ENCODE measurements around the gene SEPSECS.

The SEPSECS gene

DNA sequence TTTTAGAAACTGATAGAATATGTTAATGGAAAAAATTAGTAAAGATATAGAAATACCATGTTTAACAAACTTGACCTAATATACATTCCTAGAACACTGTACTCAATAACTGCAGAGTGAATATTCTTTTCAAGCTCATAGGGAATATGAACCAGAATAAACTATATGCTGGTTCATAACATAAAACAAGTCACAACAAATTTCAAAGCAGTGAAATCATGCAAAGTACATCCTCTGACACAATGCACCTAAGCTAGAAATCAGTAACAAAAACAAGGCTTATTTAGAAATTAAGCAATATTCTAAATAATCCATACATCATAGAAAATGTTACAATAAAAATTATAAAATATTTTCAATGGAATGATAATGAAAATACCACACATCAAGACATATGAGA, 9.2 kb upstream of the SEPSECS start:
- Mint-ChIP-seq H3K4me3 (no peak overlapping the region), H3K36me3 (ENCODE audit: low read depth) (peaks cover 50% of the 10 kb centered on the region), H3K27ac (no peak overlapping the region), H3K4me1 (ENCODE audit: low read depth) (peaks cover 21% of the 10 kb centered on the region), H3K27me3 (no peaks in the 10 kb centered on the region), H3K9me3 (no peaks in the 10 kb centered on the region)
- intact Hi-C loops (cut with micrococcal nuclease), result loop anchor here (10.0 kb wide), 1 partner anchor 585 kb away; the partner anchor contains the start of gene DHX15

DNA sequence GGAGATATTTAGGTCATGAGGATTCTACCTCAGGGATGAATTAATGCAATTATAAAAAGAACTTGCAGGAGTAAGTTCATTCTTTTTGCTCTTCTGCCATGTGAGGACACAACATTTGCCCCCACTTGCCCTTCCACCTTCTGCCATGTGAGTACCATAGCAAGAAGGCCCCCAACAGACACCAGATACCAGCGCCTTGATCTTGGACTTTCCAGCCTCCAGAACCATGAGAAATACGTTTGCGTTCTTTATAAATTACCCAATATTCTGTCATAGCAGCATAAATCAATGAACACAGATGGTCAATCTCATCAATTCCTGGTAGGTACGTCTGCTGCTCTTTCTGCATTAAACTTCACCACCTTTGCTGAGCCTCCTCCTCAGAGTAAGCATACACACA, 5.7 kb upstream of the SEPSECS start:
- no peaks in the 10 kb centered on the region for H3K27me3 Mint-ChIP-seq
- peaks cover 25% of the 10 kb centered on the region for H3K4me1 Mint-ChIP-seq (ENCODE audit: low read depth)
- no peaks in the 10 kb centered on the region for H3K9me3 Mint-ChIP-seq
- intact Hi-C loops (cut with micrococcal nuclease), result loop anchor here (10.0 kb wide), 1 partner anchor 581 kb away; the partner anchor contains the start of gene DHX15
- H3K4me3 Mint-ChIP-seq, result no peak overlapping the region
- H3K27ac Mint-ChIP-seq, result no peak overlapping the region
- H3K36me3 Mint-ChIP-seq (ENCODE audit: low read depth), result peaks cover 52% of the 10 kb centered on the region

DNA sequence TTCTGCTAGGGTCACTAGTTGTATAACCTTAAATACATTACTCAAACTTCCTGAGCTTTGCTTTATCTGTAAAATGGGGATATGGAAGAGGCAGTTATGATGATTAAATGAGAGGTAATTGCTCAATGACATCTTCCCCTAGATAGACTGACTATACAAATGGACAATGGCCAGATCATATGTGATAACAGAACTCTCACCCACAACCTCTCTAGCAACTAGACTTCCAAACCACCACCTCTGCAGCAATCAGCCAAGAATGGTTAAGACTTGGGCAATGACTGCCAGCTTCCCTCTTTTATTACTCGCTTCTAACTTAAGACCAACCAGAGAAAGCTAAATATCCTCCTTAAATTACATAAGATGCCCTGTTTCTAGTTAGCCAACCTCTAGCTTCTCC, 2.9 kb upstream of the SEPSECS start:
- no peak overlapping the region for H3K4me3 Mint-ChIP-seq
- peak overlapping the region; percentile 18 for H3K27ac Mint-ChIP-seq
- intact Hi-C loops (cut with micrococcal nuclease), result loop anchor here (5.0 to 10.0 kb wide), 2 partner anchors 214 to 578 kb away; partner anchors contain the start of genes ANAPC4 and DHX15

DNA sequence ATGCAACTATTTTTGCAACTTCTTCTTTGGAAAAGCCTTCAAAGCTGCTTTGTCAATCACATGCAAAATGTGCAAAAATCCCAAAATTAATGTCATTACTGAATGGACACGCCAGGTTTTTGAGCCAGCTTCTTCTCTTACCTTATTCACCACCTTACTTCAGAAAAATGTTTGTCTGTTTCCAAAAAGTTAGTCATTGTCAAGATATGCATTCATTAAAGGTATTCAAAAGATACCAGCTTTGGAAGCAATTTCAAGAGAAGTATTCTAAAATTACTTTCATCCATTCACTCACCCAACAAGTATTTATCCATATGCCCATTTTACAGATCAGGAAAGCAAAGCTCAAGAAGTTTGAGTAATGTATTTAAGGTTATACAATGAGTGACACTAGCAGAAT, 2.3 kb upstream of the SEPSECS start:
- Mint-ChIP-seq H3K36me3 (ENCODE audit: low read depth) (peaks cover 54% of the 10 kb centered on the region), H3K9me3 (no peaks in the 10 kb centered on the region), H3K4me3 (no peak overlapping the region), H3K27ac (no peak overlapping the region), H3K4me1 (ENCODE audit: low read depth) (peaks cover 35% of the 10 kb centered on the region), H3K27me3 (no peaks in the 10 kb centered on the region)
- intact Hi-C loops (cut with micrococcal nuclease), result loop anchor here (5.0 to 10.0 kb wide), 2 partner anchors 215 to 578 kb away; partner anchors contain the start of genes ANAPC4 and DHX15

More for the DNA sequence above, 2.9 kb upstream of the SEPSECS start:
- H3K4me1 Mint-ChIP-seq (ENCODE audit: low read depth), result peaks cover 35% of the 10 kb centered on the region
- H3K9me3 Mint-ChIP-seq, result no peaks in the 10 kb centered on the region
- peaks cover 54% of the 10 kb centered on the region for H3K36me3 Mint-ChIP-seq (ENCODE audit: low read depth)
- no peaks in the 10 kb centered on the region for H3K27me3 Mint-ChIP-seq

DNA sequence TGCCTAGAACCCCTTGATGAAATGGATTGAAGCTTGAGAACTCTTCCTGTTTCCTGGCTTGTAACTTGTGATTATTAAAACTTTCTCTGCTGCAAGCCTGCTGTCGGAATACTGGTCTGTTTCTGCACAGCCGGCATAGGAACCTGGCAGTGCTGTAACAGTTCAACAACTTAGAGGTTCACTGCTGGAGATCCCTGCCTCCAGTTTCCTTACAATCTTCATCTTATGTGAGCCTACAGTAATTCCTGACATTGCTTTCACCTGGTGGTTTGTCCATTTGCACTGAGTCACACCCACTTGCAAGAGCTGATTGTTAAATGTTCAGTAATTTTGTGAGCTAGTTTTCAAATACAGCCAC, 1.3 kb upstream of the SEPSECS start:
- Mint-ChIP-seq H3K36me3 (ENCODE audit: low read depth) (peaks cover 53% of the 10 kb centered on the region), H3K27ac (peak overlapping the region; percentile 98), H3K9me3 (no peaks in the 10 kb centered on the region), H3K4me3 (peak overlapping the region; percentile 77), H3K27me3 (no peaks in the 10 kb centered on the region), H3K4me1 (ENCODE audit: low read depth) (peaks cover 35% of the 10 kb centered on the region)
- intact Hi-C loops (cut with micrococcal nuclease), result loop anchor here (1.0 to 10.0 kb wide), 6 partner anchors 12 to 577 kb away; partner anchors contain the start of genes ANAPC4, DHX15, PI4K2B and ZCCHC4

DNA sequence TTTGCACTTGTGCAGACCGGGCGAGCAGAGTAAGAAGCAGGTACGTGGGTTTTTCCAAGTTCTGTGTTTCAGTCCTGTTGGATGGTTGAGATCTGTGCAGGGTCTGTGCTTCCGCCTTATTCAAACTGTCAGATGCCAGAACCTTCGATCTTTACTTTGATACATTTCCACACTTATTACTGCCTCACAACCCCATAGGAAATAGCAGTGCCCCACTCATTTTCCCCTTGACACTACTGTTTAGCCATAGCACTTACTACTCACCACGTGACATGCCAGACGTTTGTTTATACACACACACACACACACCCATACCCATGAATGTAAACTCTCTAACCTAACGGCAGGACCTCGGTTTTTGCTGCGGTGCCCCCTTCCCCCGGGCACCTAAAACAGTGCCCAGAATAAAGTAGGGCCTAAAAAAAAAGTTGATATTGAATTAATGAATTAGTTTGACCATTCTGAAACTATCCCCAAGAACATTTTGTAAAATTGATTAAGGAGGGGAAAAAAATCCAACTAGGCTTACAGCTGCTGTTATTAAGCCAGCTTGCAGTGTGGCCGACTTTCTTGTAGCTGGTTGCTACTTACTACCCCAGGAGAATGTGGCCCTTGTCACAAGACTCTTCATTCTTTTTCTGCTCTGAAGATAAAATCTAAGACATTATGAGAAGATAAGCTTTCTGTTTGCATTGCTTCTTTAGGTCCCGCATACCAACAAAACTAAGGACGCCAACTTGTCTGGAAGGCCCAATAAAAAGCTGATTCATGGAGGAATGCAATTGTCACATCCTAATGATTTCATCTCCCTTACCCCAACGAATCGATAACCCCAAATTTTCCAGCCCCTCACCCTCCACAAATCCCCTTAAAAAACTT, 704 bp upstream of the SEPSECS start:
- Mint-ChIP-seq H3K27me3 (no peaks in the 10 kb centered on the region), H3K4me1 (ENCODE audit: low read depth) (peaks cover 35% of the 10 kb centered on the region)

DNA sequence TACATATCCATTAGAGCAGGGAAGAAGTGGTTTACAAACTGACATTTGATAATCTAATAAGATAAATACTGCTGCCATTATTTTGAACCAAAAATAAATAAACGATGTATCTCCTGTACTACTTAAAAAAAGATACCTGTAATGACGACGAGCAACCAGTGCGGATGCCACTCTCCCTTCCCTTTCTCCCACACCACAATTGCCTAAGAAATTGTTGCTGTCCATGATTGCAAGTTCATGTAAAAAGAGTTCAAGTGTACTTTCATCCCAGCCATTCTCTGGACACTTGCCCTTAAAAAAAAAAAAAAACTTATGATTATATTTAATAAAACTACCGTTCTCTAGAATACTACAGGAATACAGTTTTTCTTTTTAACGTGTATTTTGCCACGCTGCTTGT, 1.4 kb downstream of the SEPSECS start:
- H3K27me3 Mint-ChIP-seq, result no peaks in the 10 kb centered on the region
- no peaks in the 10 kb centered on the region for H3K9me3 Mint-ChIP-seq
- intact Hi-C loops (cut with micrococcal nuclease), result loop anchor here (10.0 kb wide), 1 partner anchor 174 kb away; no protein-coding TSS in a partner anchor
- H3K27ac Mint-ChIP-seq, result peak overlapping the region; percentile 98
- peak overlapping the region; percentile 77 for H3K4me3 Mint-ChIP-seq
- H3K36me3 Mint-ChIP-seq (ENCODE audit: low read depth), result peaks cover 37% of the 10 kb centered on the region
- H3K4me1 Mint-ChIP-seq (ENCODE audit: low read depth), result peaks cover 35% of the 10 kb centered on the region

More for the DNA sequence above, 704 bp upstream of the SEPSECS start:
- H3K36me3 Mint-ChIP-seq (ENCODE audit: low read depth), result peaks cover 52% of the 10 kb centered on the region
- peak overlapping the region; percentile 98 for H3K27ac Mint-ChIP-seq
- H3K9me3 Mint-ChIP-seq, result no peaks in the 10 kb centered on the region
- intact Hi-C loops (cut with micrococcal nuclease), result loop anchor here (1.0 to 10.0 kb wide), 6 partner anchors 12 to 576 kb away; partner anchors contain the start of genes ANAPC4, DHX15, PI4K2B and ZCCHC4
- peak overlapping the region; percentile 77 for H3K4me3 Mint-ChIP-seq

DNA sequence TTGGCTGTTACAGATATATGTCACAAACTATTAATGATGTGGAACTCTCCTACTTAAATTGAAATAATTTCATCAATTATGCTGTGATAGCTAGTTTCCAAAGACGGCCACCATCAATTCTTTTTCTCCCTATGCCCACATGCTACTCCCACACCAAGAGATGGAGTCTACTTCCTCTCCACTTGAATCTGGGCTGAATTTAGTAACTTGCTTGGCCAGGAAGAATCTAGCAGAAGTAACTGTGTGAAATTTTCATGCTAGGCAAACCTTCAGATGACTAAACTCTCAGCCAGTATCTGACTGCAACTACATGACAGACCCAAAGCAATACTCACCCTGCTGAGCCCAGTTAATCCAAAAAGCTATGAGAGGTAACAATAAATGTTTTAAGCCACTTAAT, 3.2 kb downstream of the SEPSECS start:
- H3K4me1 Mint-ChIP-seq (ENCODE audit: low read depth), result peaks cover 20% of the 10 kb centered on the region
- no peak overlapping the region for H3K4me3 Mint-ChIP-seq
- no peak overlapping the region for H3K27ac Mint-ChIP-seq
- no peaks in the 10 kb centered on the region for H3K9me3 Mint-ChIP-seq
- H3K36me3 Mint-ChIP-seq (ENCODE audit: low read depth), result peaks cover 30% of the 10 kb centered on the region
- H3K27me3 Mint-ChIP-seq, result no peaks in the 10 kb centered on the region
- intact Hi-C loops (cut with micrococcal nuclease), result loop anchor here (10.0 kb wide), 1 partner anchor 172 kb away; no protein-coding TSS in a partner anchor

DNA sequence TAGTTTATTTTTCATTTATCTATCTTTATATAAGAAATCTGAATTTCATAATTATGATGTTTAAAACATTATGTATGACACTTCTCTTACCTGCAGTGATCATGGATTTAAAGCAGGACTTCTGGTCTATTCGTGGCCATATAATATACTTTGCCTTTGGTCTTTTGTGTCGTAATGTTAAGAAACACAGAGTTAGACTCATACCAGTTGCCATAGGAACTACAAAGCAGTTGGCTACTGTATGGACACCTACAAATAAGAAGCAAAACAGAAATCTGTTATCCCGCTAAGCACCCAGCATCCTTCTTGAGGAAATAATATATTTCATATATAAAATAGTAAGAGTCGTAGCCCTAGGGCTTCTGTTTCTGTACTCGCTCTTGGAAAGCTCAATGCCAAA, 4.3 kb downstream of the SEPSECS start:
- H3K36me3 Mint-ChIP-seq (ENCODE audit: low read depth), result peaks cover 28% of the 10 kb centered on the region
- no peaks in the 10 kb centered on the region for H3K9me3 Mint-ChIP-seq
- intact Hi-C loops (cut with micrococcal nuclease), result loop anchor here (10.0 kb wide), 1 partner anchor 171 kb away; no protein-coding TSS in a partner anchor
- H3K4me3 Mint-ChIP-seq, result no peak overlapping the region
- no peaks in the 10 kb centered on the region for H3K27me3 Mint-ChIP-seq
- H3K4me1 Mint-ChIP-seq (ENCODE audit: low read depth), result peaks cover 10% of the 10 kb centered on the region
- no peak overlapping the region for H3K27ac Mint-ChIP-seq

DNA sequence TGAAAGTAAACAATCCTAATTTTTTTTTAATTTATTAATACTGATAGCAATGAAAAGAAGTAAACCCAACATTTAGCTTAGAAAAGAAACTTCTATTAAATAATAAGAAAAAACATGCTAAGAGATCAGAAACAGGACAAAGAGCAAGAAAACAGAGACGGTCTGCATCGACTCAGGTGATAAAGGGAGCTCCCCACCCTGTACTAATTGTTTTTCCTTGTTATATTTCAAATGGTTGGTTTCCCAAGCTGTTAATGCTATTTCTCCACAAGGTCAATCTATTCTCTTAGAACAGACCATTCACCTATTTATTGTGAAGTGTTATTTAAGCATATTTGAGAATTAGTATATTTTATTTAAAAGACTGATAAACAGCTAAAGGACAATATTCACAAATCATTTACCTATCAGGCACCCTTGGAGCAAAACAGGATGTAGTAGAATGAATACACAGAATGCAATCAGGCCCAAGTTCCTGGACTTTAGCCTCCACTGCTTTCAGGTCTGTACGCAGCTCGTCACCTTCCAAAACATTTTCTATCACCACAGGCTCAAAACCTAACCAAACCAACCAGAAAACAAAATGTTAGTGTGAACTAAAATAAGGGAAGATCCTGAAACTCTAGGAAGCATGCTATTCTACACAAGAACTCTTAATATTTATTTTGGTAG, 5.5 kb downstream of the SEPSECS start:
- no peak overlapping the region for H3K4me3 Mint-ChIP-seq
- H3K27me3 Mint-ChIP-seq, result no peaks in the 10 kb centered on the region
- H3K9me3 Mint-ChIP-seq, result no peaks in the 10 kb centered on the region
- intact Hi-C loops (cut with micrococcal nuclease), result loop anchor here (10.0 kb wide), 1 partner anchor 170 kb away; no protein-coding TSS in a partner anchor
- peaks cover 10% of the 10 kb centered on the region for H3K4me1 Mint-ChIP-seq (ENCODE audit: low read depth)
- peaks cover 30% of the 10 kb centered on the region for H3K36me3 Mint-ChIP-seq (ENCODE audit: low read depth)
- no peak overlapping the region for H3K27ac Mint-ChIP-seq

DNA sequence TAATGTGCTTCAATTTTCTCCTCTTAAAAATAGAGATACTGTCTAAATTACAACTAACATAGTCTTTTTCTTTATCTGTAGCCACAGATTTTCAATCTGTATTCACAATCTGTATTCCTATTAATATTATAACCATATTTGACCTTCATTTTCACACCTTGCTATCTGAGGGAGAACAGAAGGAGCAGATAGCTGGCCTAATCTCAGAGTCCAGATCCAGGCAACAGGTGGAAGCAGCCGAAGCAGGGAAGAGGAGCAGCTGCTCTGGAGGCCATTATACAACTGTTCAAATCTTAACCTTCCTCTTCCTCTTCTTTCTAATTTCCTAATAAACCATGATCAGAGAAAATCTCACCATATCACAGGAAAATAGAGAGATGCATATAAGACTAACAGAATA, 14.2 kb downstream of the SEPSECS start:
- intact Hi-C loops (cut with micrococcal nuclease), result loop anchor here (10.0 kb wide), 1 partner anchor 661 kb away; no protein-coding TSS in a partner anchor

DNA sequence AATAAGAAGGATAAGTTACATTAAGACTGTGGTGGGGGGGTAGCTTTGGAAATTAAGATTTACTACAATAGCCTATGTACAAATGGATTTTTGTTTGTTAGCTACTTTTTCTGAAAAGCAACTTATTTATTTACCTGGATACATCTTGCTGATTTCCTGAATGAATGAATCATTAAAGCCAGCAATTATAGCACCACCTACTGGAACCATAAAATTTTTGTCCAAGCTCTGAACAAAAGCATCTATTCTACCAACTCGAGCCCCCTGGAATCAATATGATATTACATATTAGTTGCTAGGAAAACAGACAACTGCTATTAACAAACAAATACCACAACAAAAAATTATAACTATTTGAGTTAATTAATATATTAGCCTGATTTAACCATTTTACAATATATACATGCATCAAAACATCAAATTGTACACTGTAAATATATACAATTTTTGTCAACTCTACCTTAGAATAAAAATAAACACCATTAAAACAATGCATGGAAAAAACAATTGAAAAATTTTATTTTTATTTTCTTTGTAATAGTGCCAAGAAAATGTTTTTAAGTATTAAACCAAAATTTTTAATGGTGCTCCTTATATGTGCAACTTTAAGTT, 15.3 kb downstream of the SEPSECS start:
- Mint-ChIP-seq H3K27me3 (no peaks in the 10 kb centered on the region), H3K36me3 (ENCODE audit: low read depth) (peaks cover 37% of the 10 kb centered on the region), H3K4me1 (ENCODE audit: low read depth) (peaks cover 16% of the 10 kb centered on the region), H3K27ac (no peak overlapping the region), H3K9me3 (no peaks in the 10 kb centered on the region), H3K4me3 (no peak overlapping the region)
- intact Hi-C loops (cut with micrococcal nuclease), result loop anchor here (10.0 kb wide), 1 partner anchor 660 kb away; no protein-coding TSS in a partner anchor

More for the DNA sequence above, 14.2 kb downstream of the SEPSECS start:
- no peak overlapping the region for H3K4me3 Mint-ChIP-seq
- no peaks in the 10 kb centered on the region for H3K27me3 Mint-ChIP-seq
- no peaks in the 10 kb centered on the region for H3K9me3 Mint-ChIP-seq
- peaks cover 40% of the 10 kb centered on the region for H3K36me3 Mint-ChIP-seq (ENCODE audit: low read depth)
- peak overlapping the region; percentile 3 for H3K27ac Mint-ChIP-seq
- peaks cover 16% of the 10 kb centered on the region for H3K4me1 Mint-ChIP-seq (ENCODE audit: low read depth)

DNA sequence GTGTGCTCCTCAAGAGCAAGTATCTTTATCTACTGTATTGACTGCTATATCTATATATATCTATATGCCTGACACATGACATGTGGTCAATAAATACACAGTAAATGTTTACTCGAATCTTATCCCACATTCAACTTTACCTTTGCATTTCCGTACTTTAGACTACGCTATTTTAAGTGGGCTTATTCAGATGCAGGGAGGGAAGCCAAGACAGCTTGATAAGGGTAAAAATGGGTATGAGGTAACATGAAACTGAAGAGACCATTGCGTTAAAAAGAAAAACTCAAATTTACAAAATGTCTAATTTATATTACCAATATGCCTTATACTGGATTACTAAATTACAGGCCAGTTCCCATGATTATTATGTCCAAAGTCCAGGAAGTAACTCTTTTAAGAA, 17.8 kb downstream of the SEPSECS start:
- Mint-ChIP-seq H3K4me1 (ENCODE audit: low read depth) (peaks cover 16% of the 10 kb centered on the region), H3K27me3 (no peaks in the 10 kb centered on the region), H3K36me3 (ENCODE audit: low read depth) (peaks cover 55% of the 10 kb centered on the region), H3K27ac (no peak overlapping the region), H3K9me3 (peaks cover 4% of the 10 kb centered on the region), H3K4me3 (no peak overlapping the region)
- intact Hi-C loops (cut with micrococcal nuclease), result loop anchor here (10.0 kb wide), 1 partner anchor 658 kb away; no protein-coding TSS in a partner anchor

Measured in dendritic cell treated with granulocyte-macrophage colony-stimulating factor and Interleukin-4, amounts not matched to agents 40 ng/mL and 50 ng/mL, for 4 days (primary cell).